GM21723 (cell line): ENCODE data around the gene KLHL1.
"Not testable (repeated sequence)": the region's sequence is repeated elsewhere in the genome, so short reads cannot be mapped to it uniquely, and the experiment has no call there.

Experiments used
- ATAC-seq: cut with Tn5 transposase; IDR thresholded peaks from one replicate; pipeline ENCODE4 v1.9.1; 2021; ENCODE audit warnings: mild to moderate bottlenecking, moderate library complexity; ENCODE audit not compliant: unreplicated experiment

Gene KLHL1, protein sequence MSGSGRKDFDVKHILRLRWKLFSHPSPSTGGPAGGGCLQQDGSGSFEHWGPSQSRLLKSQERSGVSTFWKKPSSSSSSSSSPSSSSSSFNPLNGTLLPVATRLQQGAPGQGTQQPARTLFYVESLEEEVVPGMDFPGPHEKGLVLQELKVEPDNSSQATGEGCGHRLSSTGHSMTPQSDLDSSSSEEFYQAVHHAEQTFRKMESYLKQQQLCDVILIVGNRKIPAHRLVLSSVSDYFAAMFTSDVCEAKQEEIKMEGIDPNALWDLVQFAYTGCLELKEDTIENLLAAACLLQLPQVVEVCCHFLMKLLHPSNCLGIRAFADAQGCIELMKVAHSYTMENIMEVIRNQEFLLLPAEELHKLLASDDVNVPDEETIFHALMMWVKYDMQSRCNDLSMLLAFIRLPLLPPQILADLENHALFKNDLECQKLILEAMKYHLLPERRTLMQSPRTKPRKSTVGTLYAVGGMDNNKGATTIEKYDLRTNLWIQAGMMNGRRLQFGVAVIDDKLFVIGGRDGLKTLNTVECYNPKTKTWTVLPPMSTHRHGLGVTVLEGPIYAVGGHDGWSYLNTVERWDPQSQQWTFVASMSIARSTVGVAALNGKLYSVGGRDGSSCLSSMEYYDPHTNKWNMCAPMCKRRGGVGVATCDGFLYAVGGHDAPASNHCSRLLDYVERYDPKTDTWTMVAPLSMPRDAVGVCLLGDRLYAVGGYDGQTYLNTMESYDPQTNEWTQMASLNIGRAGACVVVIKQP

GRCh38 chr13:70108356-70109105 is at the start of gene KLHL1:
TSS of gene KLHL1 (minus strand) at chr13:70108452. CDS start at chr13:70107699, 753 bp downstream.
- no peak for ATAC-seq

DNA sequence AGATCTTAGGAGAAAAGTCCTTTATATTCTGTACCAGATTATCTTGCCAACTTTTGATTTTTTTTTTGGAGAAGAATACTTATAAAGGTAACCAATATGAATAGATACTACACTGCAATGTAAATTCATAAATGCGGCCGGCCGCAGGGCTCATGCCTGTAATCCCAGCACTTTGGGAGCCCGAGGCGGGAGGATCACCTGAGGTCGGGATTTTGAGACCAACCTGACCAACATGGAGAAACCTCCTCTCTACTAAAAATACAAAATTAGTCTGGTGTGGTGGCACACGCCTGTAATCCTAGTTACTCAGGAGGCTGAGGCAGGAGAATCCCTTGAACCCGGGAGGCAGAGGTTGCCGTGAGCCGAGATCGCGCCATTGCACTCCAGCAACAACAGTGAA is 34.4 kb upstream of the KLHL1 start:
- not testable (repeated sequence) for ATAC-seq

DNA sequence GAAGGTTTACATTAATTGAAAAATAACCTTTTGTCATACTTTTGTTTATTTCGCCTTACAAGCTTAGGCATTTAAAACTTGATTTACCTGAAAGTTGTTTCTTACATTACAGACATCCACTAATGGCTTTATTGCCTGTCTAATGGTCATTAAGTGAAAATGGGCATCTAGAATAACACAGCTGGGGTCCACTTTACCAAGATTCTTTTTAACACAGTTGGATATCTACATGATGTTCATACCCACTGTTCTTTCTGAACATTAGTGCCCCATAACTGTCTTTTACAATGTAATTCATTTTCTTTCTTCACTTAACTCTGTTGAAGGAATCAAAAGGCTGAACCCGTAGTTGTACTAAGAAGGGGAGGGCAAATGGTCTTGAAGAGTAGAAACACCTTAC is 19.8 kb upstream of the KLHL1 start:
- no peak for ATAC-seq

- no peak for ATAC-seq
These were observed 17.4 kb upstream of the KLHL1 start for GRCh38 chr13:70125693-70126092.

GRCh38 chr13:70117338-70117905 is 9.2 kb upstream of the KLHL1 start:
- ATAC-seq, result no peak

GRCh38 chr13:70107498-70108281 is 562 bp downstream of the KLHL1 start, which contains the start of gene ATXN8OS:
TSS of gene ATXN8OS (plus strand) at chr13:70107826.
- no peak for ATAC-seq

- ATAC-seq, result no peak
These were observed 1.1 kb downstream of the KLHL1 start for GRCh38 chr13:70107125-70107497.

DNA sequence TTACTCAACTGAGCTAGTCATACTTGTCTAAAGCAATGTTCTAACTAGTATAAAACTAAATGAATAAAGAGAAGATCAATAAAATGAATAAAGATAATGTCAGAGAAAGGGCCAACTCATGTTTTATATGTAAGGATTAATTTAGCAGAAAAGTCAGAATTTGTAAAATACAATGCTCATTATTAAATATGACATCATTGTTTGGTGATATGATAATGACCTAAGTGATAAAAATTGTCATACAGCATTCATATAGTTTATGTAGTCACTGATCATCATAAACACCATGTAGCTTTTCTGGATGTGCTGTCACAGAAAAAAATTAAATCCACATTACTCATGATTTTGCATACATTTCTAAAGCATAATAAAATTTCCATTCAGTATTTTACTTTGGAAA is 3.8 kb downstream of the KLHL1 start:
- no peak for ATAC-seq

- no peak for ATAC-seq
These were observed 9.6 kb downstream of the KLHL1 start for GRCh38 chr13:70098669-70099068.

- no peak for ATAC-seq
These were observed 18.1 kb downstream of the KLHL1 start for GRCh38 chr13:70090036-70090723.

- ATAC-seq, result no peak
These were observed 19.3 kb downstream of the KLHL1 start for GRCh38 chr13:70088926-70089325.

GRCh38 chr13:70087247-70087646 is 21.0 kb downstream of the KLHL1 start:
- no peak for ATAC-seq

- no peak for ATAC-seq
These were observed 28.2 kb downstream of the KLHL1 start for GRCh38 chr13:70080012-70080411.

GRCh38 chr13:70054572-70054971 is 53.7 kb downstream of the KLHL1 start:
- no peak for ATAC-seq

GRCh38 chr13:70051531-70051930 is 56.7 kb downstream of the KLHL1 start:
- no peak for ATAC-seq

- peak; percentile 59 for ATAC-seq
These were observed 64.6 kb downstream of the KLHL1 start for GRCh38 chr13:70043685-70044084.

DNA sequence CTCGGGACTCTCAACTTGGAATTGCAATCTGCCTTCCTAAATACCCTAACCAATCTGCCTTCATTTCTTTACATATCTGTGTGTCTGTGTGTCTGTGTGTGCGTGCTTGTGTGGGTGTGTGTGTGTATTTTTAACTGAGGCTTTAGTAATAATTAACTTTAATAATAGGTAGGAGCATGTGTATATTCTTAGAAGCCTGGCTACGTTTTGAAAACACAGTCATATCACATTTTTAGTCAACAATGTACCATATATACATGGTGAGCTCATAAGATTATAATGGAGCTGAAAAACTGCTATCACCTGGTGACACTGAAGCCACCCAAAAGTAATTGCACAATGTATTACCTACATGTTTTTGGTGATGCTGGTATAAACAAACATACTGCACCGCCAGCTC is 66.1 kb downstream of the KLHL1 start:
- no peak for ATAC-seq

DNA sequence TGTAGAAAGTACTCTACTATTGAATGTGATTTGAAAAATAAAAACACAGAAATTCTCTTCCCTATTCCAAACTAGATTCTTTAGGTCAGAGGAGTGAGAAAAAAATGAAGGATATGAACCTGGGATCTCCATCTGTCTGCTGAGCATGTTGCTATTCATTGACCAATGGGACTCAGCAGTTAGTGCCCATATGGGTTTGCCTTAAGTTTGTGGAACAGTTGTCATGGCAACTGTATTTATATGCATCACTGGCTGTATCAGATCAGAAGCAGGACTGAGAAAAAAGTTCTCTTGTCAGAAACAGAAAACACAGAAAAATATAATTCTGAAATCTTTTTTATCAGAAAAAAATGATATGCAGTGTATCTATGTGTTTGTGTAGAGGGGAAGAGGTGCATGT is 74.0 kb downstream of the KLHL1 start:
- no peak for ATAC-seq

DNA sequence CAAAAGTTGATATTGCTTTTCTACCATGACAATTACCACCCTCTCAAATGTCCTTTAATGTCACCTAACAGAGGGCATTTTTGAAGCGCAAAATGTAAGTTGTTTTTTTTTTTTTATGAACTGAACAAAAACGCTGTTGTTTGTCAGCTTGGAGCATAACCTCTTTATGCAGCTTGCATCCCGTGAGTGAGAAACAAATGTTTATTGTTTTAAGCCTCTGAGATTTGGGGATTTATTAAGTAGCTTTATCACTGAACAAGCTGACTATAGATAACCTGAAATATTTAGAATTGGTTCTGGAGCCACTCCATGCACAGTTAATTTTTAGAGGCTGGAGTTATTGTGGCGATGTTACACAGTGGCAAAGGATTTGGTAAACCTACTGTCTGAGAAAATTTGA is 80.7 kb downstream of the KLHL1 start:
- ATAC-seq, result no peak

GRCh38 chr13:70023516-70023915 is 84.7 kb downstream of the KLHL1 start:
- no peak for ATAC-seq
